Right lobe of liver (tissue), 4 donors: ENCODE measurements around the gene PTPRT.

Experiments used
- POLR2A ChIP-seq: fragments of 450-650 bp; IDR thresholded peaks from one replicate; pipeline ENCODE4 v1.6.1; 2017; ENCODE audit warnings: antibody characterized with exemption, mild to moderate bottlenecking
- TF ChIP-seq, protein P1 (sequence below), 4 donors: fragments of 200-600 bp in 3 of 4; fragments of 450-650 bp in 1 of 4; IDR thresholded peaks; one replicate each; pipeline versions ENCODE4 v1.5.1 to v1.8.0; 2016 to 2022; ENCODE audit warnings: antibody characterized with exemption in 4 of 4, mild to moderate bottlenecking in 2 of 4
- donor health status: DM: no; HTN: no; CAD: no.
- donor health status: DM: no; HTN: no; CAD: no.
- donor health status: DM: no; HTN: yes; CAD: no.

DNA sequence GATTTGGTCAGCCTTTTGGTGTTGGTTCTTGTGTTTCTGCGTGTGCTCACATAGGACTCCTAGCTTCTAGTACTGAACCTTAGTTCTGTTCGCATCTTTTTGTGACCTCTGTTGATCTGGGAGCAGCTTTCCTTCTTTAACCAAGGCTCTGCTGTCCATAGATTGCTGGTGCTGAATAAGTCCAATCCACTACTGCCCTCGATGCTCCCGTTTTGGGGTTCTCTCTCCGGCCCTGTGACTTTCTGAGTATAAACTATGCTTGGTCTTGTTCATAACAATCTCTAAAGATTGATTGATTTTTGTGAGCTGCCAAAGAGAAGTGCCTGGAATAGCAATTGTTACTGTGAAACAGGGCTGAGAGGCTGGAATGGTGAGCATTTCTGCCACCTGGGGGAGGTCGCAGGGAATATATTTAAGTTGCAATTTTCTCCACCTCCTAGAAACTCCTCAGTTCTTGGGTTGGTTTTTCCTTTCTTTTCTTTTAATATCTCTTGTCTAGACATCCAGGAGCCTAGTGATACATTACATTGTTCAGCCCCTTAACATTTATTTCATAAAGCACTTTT is 1148.6 kb downstream of the PTPRT start:
- TF ChIP-seq, protein P1, sequence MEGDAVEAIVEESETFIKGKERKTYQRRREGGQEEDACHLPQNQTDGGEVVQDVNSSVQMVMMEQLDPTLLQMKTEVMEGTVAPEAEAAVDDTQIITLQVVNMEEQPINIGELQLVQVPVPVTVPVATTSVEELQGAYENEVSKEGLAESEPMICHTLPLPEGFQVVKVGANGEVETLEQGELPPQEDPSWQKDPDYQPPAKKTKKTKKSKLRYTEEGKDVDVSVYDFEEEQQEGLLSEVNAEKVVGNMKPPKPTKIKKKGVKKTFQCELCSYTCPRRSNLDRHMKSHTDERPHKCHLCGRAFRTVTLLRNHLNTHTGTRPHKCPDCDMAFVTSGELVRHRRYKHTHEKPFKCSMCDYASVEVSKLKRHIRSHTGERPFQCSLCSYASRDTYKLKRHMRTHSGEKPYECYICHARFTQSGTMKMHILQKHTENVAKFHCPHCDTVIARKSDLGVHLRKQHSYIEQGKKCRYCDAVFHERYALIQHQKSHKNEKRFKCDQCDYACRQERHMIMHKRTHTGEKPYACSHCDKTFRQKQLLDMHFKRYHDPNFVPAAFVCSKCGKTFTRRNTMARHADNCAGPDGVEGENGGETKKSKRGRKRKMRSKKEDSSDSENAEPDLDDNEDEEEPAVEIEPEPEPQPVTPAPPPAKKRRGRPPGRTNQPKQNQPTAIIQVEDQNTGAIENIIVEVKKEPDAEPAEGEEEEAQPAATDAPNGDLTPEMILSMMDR (IDR thresholded peaks at IDR 0.05), result no peak
- no peak for TF ChIP-seq POLR2A
